Muscle of back (tissue), 13 donors: ENCODE data around the gene WDR31. TPM values are rescaled to one million over a fixed set of nuclear protein-coding genes. Genes with fewer than 3 reads are reported as not detected.
"Not testable (repeated sequence)": the region's sequence is repeated elsewhere in the genome, so short reads cannot be mapped to it uniquely, and the experiment has no call there.

Source experiments
- DNase-seq, 3 donors: peaks; one replicate each; pipeline versions ENCODE4 v3.0.0 to v3.0.0-alpha.2; 2013
- long read RNA-seq, 9 donors: transcript quantifications; one replicate each; lab custom pipeline, GENCODE V29; 2026
- polyA plus RNA-seq, 10 donors: library from polyadenylated mRNA; unstranded; fragments of 120-200 nt; gene quantifications; one replicate each; pipeline ENCODE4 v1.2.1, GENCODE V29; 2013; ENCODE audit not compliant: insufficient read length in 10 of 10

Gene WDR31
- polyA plus RNA-seq = 1 to 10 TPM; 1.3 to 3.1 (median 2.3) TPM
- long read RNA-seq, donor 1 = 0 reads
- long read RNA-seq, donor 2, full-length matches to known transcripts = 1 of 1 reads
- long read RNA-seq, donor 2, partial matches to known transcripts = 0 of 1 reads
- long read RNA-seq, donor 2, other reads (novel, unspliced or antisense) = 0 of 1 reads
- long read RNA-seq, donor 3 = 0 reads
- long read RNA-seq, donor 4 = 0 reads
- long read RNA-seq, donor 5 = 0 reads
- long read RNA-seq, donor 6 = 0 reads
- long read RNA-seq, donor 7, full-length matches to known transcripts = 1 of 1 reads
- long read RNA-seq, donor 7, partial matches to known transcripts = 0 of 1 reads
- long read RNA-seq, donor 7, other reads (novel, unspliced or antisense) = 0 of 1 reads
- long read RNA-seq, donor 8 = 0 reads
- long read RNA-seq, donor 9 = 0 reads

DNA sequence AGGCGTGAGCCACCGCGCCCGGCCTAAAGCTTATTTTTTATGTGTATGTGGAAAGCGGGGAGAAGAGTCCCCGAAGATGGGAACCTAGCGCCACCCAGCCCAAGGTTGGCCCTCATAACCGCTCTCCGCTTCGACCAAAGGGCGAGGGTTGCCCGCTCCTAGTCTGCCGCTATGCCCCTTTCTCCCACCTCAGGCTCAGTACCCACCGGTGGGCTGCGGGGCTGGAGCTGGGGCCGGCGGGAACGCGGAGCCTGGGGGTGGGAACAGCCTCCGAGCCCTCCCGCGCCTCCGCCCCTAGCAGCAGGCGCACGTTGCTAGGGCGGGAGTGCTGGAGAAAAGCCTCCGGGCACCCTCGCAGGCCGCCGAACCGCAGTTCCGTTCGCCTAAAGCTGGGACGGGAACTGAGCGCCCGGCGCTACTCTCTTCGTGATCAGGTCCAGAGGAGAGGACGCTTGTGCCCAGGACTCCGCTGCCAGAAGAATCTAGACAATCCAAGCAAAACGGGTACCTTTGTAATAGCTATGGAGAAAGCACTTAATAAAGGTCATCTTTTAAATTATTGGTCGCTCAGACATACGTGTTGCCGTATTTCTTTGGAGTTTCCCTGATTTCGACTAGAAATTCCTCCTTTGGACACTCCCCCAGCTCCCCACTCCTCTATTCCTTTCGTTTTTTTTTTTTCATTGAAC lies at the start of gene WDR31:
Gene WDR31 (minus strand): TSS at position 265 of the 689 bp plus-strand sequence. CDS start 8,253 bp downstream, outside the sequence.
- peak; percentile 88 to 97 (median 92) for DNase-seq

DNA sequence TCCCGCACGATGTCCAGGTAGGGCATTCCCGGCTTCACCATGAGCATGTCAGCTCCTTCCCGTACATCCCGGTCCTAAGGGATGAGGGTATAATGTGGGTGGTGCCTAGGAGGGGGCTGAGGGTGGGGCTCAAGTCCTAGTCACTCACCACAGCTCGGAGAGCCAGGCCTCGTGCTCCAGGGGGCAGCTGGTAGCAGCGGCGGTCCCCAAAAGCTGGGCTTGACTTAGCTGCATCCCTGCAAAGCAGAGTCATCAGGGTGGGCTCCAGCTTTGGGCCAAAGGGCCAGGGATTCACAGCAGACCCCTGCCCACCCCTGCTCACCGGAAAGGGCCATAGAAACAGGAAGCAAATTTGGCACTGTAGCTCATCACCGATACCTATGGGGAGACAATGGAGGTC lies 49.4 kb upstream of the WDR31 start:
- DNase-seq = no peak

DNA sequence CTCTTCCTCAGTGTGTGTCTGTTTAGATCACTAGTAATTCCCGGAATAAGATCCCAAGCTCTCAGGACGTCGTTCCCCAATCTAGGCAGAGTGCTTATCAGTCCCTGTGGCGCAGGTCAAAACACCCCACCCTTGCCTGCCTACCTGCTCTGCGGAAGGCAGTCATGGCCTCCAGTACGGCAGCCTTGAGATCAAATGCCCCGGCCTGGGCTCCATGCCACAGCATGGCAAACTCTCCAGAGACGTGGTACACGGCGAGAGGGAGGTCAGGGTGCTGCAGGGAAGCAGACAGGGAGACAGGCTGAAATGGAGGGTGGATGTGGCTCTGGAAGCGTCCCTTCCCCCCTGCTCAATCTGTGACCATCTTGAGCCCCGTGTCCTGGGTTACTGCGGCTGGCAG lies 48.8 kb upstream of the WDR31 start:
- no peak for DNase-seq

DNA sequence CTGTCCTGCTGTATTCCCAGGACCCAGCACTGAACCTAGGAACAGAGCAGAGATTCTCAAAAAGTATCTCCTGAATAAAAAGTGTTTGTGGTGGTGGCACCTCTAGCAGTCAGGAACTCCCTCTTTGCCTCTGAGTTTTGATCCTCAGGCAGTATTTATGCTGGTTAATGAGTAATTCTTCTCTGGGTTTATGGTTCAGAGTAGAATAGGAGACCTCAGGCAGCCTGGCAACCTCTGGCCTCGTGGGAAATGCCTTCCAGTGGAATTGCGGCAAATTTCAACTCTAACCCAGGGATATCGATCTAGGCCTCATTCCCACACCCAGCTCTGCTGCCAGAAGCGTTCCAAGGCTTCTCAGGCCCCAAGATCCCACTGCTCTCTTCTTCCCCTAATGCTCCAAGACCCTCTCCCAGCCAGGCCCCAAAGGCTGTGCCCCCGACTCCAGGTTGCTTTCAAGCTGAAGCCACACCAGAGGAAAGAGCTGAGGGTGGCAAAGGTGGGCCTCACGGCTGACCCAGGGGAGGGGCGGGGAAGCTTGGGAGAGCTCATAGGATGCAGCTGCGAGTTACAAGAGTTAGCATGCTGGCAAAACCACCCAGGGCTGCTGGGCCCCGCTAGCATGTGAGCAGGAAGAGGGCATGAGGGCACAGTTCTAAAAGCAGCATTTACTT lies 47.6 kb upstream of the WDR31 start:
- DNase-seq = no peak

DNA sequence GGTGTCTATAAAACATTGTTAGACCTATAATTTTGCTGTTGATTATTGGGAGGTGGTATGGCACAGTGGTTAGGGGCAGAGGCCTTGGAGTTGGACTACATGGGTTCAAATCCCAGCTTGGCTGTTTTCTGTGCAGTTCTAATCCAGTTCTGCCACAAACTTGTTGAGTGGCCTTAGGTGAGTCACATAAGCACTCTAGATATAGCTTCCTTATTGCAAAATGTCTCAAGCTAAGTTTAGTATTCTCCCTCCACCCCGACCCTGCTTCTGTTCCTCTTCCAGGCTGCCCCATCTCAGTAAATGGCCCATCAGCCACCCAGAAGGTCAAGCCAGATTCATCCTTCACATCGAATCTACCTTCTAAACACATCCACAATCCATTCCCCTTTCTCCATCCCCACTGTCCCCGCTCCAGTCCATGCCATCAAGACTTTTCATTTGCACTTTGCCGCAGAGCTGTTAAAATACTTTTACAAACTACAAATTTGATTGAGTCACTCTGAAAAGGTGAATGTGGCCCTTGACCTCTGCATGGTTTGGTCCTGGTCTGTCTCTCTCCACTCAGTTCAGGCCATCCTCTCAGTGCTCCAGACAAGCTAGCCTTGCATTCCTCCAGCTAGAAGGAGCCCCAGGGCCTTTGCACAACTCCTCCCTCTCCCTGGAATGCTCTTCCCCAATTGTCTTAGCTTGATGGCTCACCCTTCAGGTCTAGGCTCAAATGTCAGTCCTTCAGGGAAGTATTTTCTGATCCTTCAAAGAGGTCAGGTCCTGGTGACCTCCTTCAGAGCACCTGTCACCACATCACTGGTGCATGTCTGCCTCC lies 46.7 kb upstream of the WDR31 start:
- no peak for DNase-seq

DNA sequence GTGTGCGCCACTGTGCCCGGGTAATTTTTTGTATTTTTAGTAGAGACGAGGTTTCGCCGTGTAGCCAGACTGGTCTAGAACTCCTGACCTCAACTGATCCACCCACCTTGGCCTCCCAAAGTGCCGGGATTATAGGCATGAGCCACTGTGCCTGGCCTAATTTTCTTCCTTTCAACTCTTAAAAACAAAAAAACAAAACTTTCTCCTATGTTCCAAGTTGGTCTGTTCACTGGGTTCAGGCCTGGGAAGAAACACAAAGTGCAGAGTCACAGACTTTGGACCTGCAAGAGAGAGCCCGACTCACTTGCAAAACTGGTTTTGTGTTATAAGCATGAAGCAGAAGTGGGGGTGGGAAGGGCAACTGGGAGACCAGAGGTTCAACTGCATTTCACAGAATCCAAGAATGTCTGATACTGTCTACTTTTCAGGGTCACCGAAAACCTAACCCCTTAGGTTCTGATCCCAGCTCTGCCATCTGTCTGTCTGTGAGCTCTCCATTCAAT lies 41.9 kb upstream of the WDR31 start:
- DNase-seq = no peak

DNA sequence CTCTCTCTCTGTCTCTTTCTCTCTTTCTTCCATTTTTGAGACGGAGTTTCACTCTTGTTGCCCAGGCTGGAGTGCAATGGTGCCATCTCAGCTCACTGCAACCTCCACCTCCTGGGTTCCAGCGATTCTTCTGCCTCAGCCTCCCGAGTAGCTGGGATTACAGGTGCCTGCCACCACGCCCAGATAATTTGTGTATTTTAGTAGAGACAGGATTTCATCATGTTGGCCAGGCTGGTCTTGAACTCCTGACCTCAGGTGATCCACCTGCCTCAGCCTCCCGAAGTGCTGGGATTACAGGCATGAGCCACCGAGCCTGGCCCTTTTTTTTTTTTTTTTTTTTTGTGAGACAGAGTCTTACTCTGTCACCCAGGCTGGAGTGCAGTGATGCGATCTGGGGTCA lies 41.4 kb upstream of the WDR31 start:
- not testable (repeated sequence) for DNase-seq

DNA sequence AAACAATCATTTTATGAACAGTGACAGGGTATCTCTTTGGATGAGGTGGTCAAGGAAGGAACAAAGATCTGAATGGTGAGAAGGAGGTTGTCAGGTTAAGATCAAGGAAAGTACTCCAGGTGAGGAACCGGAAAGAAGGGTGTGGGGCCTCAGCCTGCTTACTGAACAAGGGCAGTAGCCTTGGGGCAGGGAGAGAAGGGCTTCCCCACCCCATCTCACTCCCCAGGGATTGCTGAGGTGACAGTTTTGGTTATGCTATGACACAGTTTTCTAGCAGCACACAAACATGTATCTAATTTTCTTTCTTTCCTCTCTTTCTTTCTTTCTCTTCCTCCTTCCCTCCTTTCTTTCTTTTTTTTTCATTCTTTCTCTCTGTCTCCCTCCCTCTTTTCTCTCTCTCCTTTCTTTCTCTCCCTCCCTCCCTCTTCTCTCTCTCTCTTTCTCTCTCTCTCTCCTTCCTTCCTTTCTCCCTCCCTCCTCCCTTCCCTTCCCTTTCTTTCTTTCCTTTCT lies 40.8 kb upstream of the WDR31 start:
- no peak for DNase-seq

DNA sequence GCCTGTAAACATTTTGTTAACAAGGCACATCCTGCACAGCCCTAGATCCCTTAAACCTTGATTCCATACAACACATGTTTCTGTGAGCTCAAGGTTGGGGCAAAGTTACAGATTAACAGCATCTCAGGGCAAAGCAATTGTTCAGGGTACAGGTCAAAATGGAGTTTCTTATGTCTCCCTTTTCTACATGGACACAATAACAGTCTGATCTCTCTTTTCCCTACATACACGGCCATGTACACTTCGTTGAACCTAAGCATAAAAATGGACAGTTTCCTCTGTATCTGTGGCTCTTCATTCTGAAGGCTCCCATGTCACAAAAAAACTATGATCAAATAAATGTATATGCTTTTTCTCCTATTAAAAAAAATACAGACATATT lies 39.7 kb upstream of the WDR31 start:
- not testable (repeated sequence) for DNase-seq

DNA sequence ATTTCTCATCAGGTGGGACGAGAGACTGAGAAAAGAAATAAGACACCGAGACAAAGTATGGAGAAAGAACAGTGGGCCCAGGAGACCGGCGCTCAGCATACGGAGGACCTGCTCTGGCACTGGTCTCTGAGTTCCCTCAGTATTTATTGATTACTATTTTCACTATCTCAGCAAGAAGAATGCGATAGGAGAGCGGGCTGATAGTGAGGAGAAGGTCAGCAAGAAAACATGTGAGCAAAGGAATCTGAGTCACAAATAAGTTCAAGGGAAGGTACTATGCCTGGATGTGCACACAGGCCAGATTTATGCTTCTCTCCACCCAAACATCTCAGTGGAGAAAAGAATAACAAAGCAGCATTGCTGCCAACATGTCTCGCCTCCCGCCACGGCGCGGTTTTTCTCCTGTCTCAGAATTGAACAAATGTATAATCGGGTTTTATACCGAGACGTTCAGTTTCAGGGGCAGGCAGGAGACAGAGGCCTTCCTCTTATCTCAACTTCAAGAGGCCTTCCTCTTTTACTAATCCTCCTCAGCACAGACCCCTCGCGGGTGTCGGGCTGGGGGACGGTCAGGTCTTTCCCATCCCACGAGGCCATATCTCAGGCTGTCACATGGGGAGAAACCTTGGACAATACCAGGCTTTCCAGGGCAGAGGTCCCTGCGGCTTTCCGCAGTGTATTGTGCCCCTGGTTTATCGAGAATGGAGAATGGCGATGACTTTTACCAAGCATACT lies 39.2 kb upstream of the WDR31 start:
- not testable (repeated sequence) for DNase-seq

DNA sequence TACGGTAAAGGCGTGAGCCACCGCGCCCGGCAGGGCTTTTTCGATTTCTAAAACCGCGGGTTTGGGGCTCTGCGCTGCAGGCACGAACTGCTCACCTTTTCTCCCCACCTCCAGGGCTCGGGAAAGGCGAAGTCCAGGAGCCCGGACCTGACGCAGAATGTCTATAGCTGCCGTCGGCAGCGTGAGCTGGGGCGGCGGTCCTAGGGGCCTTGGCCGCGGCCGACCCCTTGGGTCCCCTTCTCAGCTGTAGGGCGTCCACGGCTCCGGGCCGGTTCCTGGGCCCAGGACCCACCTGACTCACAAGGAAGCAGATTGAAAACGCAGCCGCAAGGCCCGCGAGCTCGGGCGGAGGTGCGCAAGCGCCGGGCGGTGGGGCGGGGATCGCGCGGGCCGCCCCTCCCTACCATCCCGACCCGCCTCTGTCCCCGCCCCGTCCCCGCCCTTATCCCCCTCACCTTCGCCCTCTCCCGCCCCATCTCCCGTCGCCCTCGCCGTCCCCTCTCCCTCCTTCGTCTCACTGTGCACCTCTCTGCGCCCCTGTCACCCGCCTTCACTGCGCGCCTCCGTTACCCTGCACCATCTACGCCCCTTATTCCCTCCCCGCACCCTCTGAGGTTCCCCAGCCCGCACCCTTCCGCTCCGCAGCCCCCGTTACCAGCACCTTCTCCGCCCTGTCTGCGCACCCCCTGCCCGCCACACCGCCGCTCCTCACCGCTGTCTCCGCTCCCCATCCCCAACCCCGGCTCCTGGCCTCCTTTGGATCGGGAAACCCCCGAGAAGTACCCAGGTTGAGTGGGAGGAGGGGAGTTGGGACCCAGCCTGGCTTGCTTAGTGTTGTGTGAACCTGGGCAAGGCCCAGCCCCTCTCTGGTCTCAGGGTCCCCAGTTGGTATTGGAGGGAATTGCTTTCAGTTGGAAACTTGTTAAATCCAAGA lies 36.8 kb upstream of the WDR31 start, which contains the start of gene HDHD3:
Gene HDHD3 (minus strand): TSS at position 353 of the 934 bp plus-strand sequence. CDS start 2,632 bp downstream, outside the sequence.
- peak; percentile 62 to 88 (median 63) for DNase-seq

DNA sequence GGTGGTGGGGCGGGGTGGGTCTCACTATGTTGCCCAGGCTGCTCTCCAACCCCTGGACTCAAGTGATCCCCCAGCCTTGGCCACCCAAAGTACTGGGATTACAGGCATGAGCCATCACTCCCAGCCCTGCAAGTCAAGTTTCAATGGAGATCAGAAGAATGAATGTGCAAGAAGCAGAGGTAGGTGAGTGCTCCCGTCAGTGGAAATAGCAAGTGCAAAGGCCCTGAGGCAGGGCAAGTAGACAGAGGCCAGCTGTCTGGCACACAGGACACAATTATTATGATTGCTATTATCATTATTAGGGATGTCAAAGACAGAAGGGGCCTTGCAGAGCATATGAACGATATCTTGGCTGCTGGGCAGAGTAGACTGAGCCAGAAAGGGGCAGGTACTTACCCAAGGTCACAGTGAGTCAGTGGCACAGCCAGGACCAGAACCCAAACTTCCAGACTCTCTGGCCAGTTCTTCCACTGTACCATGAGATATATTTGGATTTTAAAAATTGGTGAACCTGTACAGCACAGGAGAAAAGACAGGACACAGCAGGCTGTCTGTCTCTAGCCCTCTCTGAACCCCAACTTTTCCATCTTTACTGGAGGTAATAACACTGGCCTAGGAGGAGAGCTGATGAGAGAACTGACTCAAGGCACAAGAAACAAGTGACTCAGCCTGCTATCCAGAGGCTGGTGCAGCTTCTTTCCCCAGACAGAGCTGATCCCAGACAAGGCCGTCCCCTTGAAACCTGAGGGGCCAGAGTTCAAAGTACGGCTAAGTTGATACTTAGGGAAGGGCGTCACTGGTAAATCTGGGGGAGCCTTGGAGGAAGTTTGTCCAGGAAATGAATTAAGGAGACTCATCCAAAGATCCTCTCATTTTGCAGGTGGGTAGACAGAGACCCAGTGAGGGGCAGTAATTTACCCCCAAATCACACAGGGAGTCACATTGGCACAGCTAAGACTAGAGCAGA lies 35.3 kb upstream of the WDR31 start:
- DNase-seq = no peak

DNA sequence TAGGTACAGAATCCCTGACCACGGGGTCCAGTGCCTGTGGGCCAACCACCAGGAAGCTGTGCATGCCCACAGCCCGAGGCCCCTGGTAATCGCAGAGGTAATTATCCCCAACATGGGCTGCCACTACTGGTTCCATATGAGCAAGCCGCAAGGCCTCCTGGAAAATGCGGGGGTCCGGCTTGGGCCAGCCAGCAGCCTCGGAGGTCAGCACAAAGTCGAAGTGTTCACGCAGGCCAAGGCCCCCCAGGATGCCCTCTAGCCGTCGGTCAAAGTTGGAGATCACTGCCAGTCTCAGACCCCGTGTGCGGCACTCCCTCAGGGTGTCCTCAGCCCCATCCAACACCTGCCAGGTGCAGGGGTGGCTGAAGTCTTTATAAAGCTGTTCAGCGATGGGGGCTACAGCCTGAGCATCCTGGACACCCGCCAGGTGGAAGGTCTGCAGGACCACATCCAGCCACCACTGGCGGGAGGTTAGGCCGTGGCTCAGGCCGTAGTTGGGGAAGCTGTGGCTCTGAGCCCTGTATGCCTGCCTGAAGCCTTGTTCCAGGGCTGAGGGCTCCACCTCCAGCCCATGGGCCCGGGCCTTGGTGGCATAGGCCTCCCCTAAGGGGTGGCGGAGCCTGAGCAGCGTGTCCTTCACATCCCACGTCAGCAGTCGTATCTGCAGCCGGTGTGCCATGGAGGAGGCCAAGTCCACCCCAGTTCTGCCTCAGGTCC lies 33.8 kb upstream of the WDR31 start:
- DNase-seq = no peak

DNA sequence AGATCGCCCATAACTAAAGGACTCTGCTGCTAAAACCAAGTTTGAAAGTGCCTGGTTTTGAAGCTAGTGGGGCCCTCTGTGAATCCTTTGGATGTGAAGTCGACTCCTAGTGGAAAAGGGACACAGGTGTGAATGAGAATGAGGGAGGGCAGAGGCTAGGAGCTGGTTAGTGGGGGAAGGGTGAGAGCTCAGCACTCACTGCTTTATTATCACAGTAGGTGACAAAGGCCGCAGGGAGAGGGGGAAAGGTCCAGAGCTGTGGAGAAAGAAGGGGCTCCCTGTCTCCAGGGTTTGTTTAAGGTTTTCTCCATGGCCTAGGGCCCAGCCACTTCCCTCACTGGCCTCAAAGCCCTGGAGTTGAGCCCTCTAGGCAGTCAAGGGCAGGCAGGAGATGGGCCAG lies 33.2 kb upstream of the WDR31 start:
- DNase-seq = no peak

DNA sequence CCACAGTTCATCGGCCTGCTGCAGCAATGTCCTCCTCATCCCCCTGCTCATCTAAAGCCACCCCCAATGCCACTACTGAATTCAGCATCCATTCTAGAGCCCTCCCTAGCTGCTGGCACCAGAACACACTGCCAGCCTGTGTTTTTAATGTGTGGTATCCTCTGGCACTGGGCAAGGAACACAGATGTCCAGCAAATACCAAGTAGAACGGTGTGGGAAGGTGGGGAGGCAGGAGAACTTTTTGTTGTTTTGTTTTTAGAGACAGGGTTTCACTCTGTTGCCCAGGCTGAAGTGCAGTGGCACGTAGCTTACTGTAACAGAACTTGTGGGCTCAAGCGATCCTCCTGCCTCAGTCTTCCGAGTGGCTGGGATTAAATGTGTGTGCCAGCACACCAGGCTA lies 32.0 kb upstream of the WDR31 start:
- no peak for DNase-seq

DNA sequence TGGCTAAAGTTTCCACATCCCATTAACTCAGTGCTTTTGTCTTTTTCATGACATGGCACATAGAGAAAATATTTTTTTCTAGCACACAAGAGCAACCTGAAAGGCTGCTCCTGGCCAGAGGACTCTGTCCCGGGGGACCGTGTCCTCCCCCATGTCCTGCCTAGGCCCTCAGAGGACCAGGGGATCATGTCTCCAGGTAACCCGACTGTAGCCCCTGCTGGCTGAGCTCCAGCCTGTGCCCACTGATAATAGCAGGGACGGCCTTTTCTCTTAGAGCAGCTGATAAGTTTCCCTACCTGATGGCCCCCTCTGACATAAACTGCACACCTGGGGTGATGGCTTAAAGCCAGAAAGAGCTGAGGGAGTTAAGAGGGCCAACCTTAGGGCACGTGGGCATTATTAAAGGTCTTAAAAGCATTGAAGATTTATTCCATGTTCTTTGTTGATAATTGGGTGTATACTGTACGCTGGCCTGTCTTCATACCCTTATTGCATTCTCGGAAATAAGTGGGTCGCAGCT lies 30.8 kb upstream of the WDR31 start:
- DNase-seq = no peak

DNA sequence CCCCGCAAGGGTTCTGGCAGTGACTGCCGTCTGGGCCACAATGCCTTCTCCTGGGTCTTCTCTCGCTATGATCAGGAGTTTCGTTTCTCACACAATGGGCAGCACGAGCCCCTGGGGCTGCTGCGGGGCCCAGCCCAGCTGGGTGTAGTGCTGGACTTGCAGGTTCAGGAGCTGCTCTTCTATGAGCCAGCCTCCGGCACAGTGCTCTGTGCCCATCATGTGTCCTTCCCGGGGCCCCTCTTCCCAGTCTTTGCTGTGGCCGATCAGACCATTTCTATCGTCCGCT lies 29.7 kb upstream of the WDR31 start:
- DNase-seq = no peak
